CD4-positive, alpha-beta T cell treated with Interleukin-4 for 1 hour (primary cell): ENCODE data around the gene TXK.
"Not testable (repeated sequence)": the region's sequence is repeated elsewhere in the genome, so short reads cannot be mapped to it uniquely, and the experiment has no call there.

Experiments used
- DNase-seq, 2 donors: peaks; one replicate each; pipeline ENCODE4 v3.0.0-alpha.2; 2020 to 2022

TXK gene

GRCh38 chr4:48134081-48134480 is at the start of gene TXK:
Gene TXK (minus strand): TSS chr4:48134250. CDS start chr4:48134170, 80 bp downstream.
- DNase-seq = peak in 1 of 2 donors; percentile 55

- DNase-seq = no peak
Observed at GRCh38 chr4:48180234-48180633, 46.2 kb upstream of the TXK start.

- no peak for DNase-seq
Observed at GRCh38 chr4:48178931-48179330, 44.9 kb upstream of the TXK start.

GRCh38 chr4:48175806-48176205 is 41.8 kb upstream of the TXK start:
- DNase-seq = no peak

GRCh38 chr4:48175328-48175727 is 41.3 kb upstream of the TXK start:
- no peak for DNase-seq

GRCh38 chr4:48173056-48173991 is 39.3 kb upstream of the TXK start:
- DNase-seq = no peak

- no peak for DNase-seq
Observed at GRCh38 chr4:48172651-48173050, 38.6 kb upstream of the TXK start.

- no peak for DNase-seq
Observed at GRCh38 chr4:48169636-48170035, 35.6 kb upstream of the TXK start.

- DNase-seq = no peak
Observed at GRCh38 chr4:48167538-48168263, 33.7 kb upstream of the TXK start.

GRCh38 chr4:48164561-48164960 is 30.5 kb upstream of the TXK start:
- not testable (repeated sequence) for DNase-seq

- no peak for DNase-seq
Observed at GRCh38 chr4:48163746-48164145, 29.7 kb upstream of the TXK start.

- no peak for DNase-seq
Observed at GRCh38 chr4:48162162-48162561, 28.1 kb upstream of the TXK start.

GRCh38 chr4:48157271-48157670 is 23.2 kb upstream of the TXK start:
- no peak for DNase-seq

GRCh38 chr4:48156423-48156822 is 22.4 kb upstream of the TXK start:
- DNase-seq = no peak

GRCh38 chr4:48153791-48154550 is 19.9 kb upstream of the TXK start:
- no peak for DNase-seq

- no peak for DNase-seq
Observed at GRCh38 chr4:48152259-48152658, 18.2 kb upstream of the TXK start.

- no peak for DNase-seq
Observed at GRCh38 chr4:48149827-48150370, 15.8 kb upstream of the TXK start.

- no peak for DNase-seq
Observed at GRCh38 chr4:48147621-48148020, 13.6 kb upstream of the TXK start.

- DNase-seq = peak in 1 of 2 donors; percentile 71
Observed at GRCh38 chr4:48141048-48141447, 7.0 kb upstream of the TXK start.

GRCh38 chr4:48139691-48140090 is 5.6 kb upstream of the TXK start:
- DNase-seq = peak in 1 of 2 donors; percentile 13

- peak; percentile 47 to 76 for DNase-seq
Observed at GRCh38 chr4:48138936-48139335, 4.9 kb upstream of the TXK start.

GRCh38 chr4:48138511-48138910 is 4.5 kb upstream of the TXK start:
- DNase-seq = no peak

- DNase-seq = peak in 1 of 2 donors; percentile 28
Observed at GRCh38 chr4:48137846-48138245, 3.8 kb upstream of the TXK start.
